ENCODE data around the gene DIS3L. TPM values are rescaled to one million over a fixed set of nuclear protein-coding genes. Genes with fewer than 3 reads are reported as not detected.
A peak's percentile ranks its signal among the peaks of the same experiment; 100 is the strongest.
"Not testable (repeated sequence)": the region's sequence is repeated elsewhere in the genome, so short reads cannot be mapped to it uniquely, and the experiment has no call there.

DIS3L gene
- total RNA-seq: 10 to 100 TPM; 12.1 to 27.6 (median 18.5) TPM

DNA sequence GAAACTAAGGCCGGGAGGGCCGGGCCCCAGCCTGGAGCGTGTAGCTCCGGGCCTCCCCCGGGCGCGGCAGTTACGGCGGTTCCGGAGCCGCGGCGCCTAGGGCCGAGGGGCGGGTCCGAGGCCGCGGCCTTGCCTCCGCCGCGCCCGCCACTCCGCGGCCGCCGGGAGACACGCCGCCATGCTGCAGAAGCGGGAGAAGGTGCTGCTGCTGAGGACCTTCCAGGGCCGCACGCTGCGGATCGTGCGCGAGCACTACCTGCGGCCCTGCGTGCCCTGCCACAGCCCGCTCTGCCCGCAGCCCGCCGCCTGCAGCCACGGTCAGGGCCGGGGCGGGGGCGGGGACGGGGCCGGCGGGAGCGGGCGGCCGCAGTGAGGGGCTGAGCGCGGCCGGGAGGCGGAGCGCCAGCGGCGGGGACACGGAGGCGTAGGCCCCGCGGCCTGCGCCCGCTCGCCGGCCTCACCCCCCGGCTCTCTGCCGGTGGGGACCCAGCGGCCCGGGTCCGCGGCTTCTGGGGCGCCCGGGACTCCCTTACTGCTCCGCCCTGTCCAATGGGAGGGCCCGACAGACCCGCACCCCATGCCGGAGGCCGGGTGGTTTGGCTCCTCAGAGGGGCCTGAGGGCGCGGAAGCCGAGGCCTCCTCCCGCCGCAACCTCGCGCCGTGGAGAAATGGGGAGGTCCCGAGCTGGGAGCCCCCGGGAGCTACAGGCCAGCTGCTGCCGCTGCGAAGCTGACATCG, at the start of gene DIS3L:
Gene DIS3L (plus strand): TSS at position 150 of the 738 bp plus-strand sequence. CDS start 29 bp downstream, at position 179.
- 2% methylated on average over 11 of the region's 92 CpGs; no CpG with 5 or more reads in 9 of the 10 experiments for WGBS, 10 experiments
- ATAC-seq (replicated peaks in 6 of 8): peak; percentile 82 to 87 (median 86)
- Histone ChIP-seq H3K4me3 (peak within 1 kb of the TSS; percentile 39 to 58 (median 48)), H3K27ac (peak within 1 kb of the TSS; percentile 88 to 93), H3K4me1 (replicated peaks in 1 of 2) (peaks cover 30 to 32% of the 10 kb centered on the region in 2 donors)
- in situ Hi-C loops (cut with MboI; ENCODE audit: low pct_unique_long_range_greater_than_20kb in 2 of 9, low sequenced_read_pairs in 9 of 9, unreplicated experiment in 9 of 9): loop anchor here in 2 of 9 experiments (25.0 kb wide), 1 partner anchor 381 kb away; no protein-coding TSS in a partner anchor

DNA sequence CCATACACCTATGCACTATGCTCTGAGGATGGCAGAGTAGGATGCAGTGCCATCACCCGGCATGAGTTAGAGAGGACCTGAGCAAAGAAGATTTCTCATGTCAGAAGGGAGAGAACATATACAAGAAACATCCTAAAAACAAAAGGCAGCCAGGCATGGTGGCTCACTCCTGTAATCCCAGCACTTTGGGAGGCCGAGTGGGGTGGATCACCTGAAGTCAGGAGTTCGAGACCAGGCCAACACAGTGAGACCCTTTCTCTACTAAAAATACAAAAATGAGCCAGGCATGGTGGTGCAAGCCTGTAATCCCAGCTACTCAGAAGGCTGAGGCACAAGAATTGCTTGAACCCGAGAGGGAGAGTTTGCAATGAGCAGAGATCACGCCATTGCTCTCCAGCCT, 47.5 kb upstream of the DIS3L start:
- ATAC-seq (replicated peaks in 6 of 8); in situ Hi-C loops (cut with MboI; ENCODE audit: low pct_unique_long_range_greater_than_20kb in 2 of 9, low sequenced_read_pairs in 9 of 9, unreplicated experiment in 9 of 9); H3K27ac ChIP-seq; H3K4me1 ChIP-seq (replicated peaks in 1 of 2); H3K4me3 ChIP-seq: not testable (repeated sequence)
- WGBS, 10 experiments: 14 to 96% (median 39%) methylated on average over 1 to 5 of the region's 5 CpGs; no CpG with 5 or more reads in 3 of the 10 experiments

DNA sequence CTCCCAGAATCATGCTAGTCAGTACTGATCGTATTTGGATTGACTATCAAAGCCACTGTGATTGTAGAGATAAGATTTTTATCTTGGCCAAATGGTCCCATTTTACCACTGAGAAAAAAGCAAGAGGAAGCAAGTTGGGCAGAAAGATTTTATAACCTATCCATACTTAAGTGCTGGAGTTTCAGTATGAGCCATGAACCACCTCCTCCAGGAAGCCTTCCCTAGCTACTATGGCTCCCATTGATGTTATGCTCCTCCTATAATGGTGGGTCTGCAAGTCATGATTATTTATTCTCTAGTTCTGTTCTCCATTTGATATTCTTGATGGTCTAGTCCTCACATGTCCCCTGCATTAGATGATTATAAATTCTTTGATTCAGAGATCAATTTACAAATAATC, 46.4 kb upstream of the DIS3L start:
- WGBS, 10 experiments: 33 to 100% (median 83%) methylated on average over 1 of the region's 1 CpG; no CpG with 5 or more reads in 5 of the 10 experiments
- Histone ChIP-seq H3K4me1 (replicated peaks in 1 of 2) (peaks cover 5 to 7% of the 10 kb centered on the region in 2 donors), H3K27ac (no peak overlapping the region), H3K4me3 (no peak overlapping the region)
- in situ Hi-C loops (cut with MboI; ENCODE audit: low pct_unique_long_range_greater_than_20kb in 2 of 9, low sequenced_read_pairs in 9 of 9, unreplicated experiment in 9 of 9): no loop called here
- no peak for ATAC-seq (replicated peaks in 6 of 8)

DNA sequence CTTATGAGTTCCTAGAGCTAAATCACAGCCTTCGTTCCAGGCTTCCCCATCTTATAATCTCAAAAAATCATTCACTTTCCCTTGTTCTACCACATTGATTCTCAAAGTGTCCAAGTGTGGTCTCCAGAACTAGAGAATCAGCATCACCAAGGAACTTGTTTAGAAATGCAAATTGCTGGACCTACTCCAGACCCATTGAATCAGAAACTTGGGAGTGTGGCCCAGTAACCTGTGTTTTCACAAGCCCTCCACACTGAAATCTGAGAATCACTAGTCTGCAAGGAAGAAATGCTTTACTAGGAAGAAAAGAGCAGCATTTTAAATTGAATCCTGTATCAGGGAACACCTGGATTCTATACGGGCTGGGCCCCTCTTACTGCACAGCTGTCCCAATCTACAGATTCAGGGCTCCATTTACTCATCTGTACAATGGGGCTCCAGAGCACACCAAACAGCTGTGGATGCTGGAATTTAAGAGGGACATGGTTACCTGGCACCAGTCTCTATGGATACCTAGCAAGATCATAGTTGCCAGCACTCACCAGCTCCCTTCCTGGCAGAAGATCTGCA, 43.7 kb upstream of the DIS3L start:
- in situ Hi-C loops (cut with MboI; ENCODE audit: low pct_unique_long_range_greater_than_20kb in 2 of 9, low sequenced_read_pairs in 9 of 9, unreplicated experiment in 9 of 9): no loop called here
- ATAC-seq (replicated peaks in 6 of 8): peak in 1 of 8 experiments; percentile 12
- H3K4me1 ChIP-seq (replicated peaks in 1 of 2): peaks cover 7 to 8% of the 10 kb centered on the region in 2 donors
- no peak overlapping the region for H3K4me3 ChIP-seq
- H3K27ac ChIP-seq: no peak overlapping the region
- WGBS, 10 experiments: 8 to 100% (median 67%) methylated on average over 1 to 2 of the region's 2 CpGs; no CpG with 5 or more reads in 1 of the 10 experiments

DNA sequence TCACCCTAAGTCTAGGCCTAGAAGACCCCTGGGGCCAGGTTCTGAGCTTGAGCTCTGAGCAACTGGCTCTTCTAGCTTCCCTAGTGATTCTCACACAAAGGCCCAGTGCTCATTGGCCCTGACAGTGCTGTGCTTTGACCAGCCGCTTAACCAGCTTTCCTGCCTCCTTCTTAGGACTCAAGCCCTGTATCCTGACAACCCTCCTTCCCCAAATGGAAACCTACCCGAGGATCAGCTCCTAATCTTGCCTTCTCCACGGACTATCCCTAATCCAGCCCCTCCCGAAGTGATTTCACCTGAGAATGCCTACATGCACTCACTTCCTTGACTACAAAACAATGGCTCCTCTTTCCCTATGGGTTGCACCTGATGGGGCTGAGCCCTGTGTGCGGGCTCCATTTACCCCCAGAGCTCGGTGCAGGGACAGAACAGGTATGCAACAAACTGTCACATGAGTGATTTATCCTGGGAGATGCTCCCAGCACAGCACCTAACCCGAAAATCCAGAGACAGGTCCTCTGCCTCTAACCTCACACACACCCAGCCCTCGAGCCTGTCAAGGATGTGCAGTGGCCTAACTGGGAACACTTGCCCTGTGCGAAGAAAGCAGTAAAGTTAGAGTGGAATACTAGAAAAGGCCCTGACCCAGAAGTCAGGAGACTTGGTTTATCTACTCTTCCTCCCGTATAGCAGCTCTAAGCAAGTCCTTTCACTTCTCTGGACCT, 42.1 kb upstream of the DIS3L start:
- ATAC-seq (replicated peaks in 6 of 8): no peak
- in situ Hi-C loops (cut with MboI; ENCODE audit: low pct_unique_long_range_greater_than_20kb in 2 of 9, low sequenced_read_pairs in 9 of 9, unreplicated experiment in 9 of 9): no loop called here
- 17 to 80% (median 56%) methylated on average over 1 to 7 of the region's 10 CpGs; no CpG with 5 or more reads in 2 of the 10 experiments for WGBS, 10 experiments

DNA sequence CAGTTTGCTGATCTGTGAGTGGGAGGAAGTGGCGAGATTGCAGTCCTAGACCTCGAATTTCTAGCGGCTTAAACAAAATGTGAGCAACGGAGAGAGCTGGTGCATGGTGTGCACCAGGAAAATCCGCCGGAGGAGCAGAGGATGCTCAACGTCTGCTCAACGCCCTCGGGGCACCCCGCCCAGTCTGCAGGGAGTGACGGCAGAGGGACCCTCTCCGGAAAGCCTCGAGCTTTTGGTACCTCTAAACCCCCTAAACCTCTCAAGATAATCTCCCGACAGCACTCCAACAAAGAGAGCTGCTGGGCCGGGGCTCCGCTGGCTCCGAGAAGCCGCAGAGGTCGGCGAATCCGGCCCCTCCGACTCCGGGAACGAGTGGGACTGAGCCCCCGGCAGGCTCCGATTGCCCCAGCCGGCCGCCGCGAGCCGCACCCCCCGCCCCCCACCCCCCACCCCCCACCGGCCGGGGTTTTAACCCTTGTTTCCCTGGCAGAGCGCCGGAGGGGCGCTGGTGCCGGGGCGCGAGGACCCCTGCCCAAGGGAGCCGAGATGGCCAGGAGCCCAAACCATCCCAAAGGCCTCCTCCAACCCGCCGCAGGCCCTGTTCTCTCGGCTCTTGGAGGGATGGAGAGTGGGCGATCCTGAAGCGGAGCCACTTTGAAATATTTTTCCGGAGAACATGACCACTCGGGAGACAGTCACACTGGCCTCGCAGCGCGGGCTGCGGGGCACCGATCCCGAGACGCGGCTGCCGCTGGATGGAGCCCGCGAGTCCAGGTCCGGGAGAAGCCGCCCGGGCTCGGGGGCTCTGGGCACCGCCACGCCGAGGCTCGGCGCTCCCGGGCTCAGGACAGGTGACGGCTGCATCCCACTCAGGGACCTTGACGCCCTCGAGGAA, 41.3 kb upstream of the DIS3L start:
- peak; percentile 75 to 86 (median 82) for ATAC-seq (replicated peaks in 6 of 8)
- Histone ChIP-seq H3K27ac (no peak overlapping the region), H3K4me1 (replicated peaks in 1 of 2) (peaks cover 7 to 8% of the 10 kb centered on the region in 2 donors), H3K4me3 (peak overlapping the region; percentile 41 to 64 (median 45))
- in situ Hi-C loops (cut with MboI; ENCODE audit: low pct_unique_long_range_greater_than_20kb in 2 of 9, low sequenced_read_pairs in 9 of 9, unreplicated experiment in 9 of 9): no loop called here
- WGBS, 10 experiments: 0 to 36% (median 20%) methylated on average over 1 to 16 of the region's 72 CpGs; no CpG with 5 or more reads in 3 of the 10 experiments

More for the DNA sequence above, 42.1 kb upstream of the DIS3L start:
- Histone ChIP-seq H3K4me1 (replicated peaks in 1 of 2) (peaks cover 7 to 8% of the 10 kb centered on the region in 2 donors), H3K27ac (no peak overlapping the region), H3K4me3 (peak overlapping the region in 4 of 5 donors; percentile 43 to 64 (median 46))

DNA sequence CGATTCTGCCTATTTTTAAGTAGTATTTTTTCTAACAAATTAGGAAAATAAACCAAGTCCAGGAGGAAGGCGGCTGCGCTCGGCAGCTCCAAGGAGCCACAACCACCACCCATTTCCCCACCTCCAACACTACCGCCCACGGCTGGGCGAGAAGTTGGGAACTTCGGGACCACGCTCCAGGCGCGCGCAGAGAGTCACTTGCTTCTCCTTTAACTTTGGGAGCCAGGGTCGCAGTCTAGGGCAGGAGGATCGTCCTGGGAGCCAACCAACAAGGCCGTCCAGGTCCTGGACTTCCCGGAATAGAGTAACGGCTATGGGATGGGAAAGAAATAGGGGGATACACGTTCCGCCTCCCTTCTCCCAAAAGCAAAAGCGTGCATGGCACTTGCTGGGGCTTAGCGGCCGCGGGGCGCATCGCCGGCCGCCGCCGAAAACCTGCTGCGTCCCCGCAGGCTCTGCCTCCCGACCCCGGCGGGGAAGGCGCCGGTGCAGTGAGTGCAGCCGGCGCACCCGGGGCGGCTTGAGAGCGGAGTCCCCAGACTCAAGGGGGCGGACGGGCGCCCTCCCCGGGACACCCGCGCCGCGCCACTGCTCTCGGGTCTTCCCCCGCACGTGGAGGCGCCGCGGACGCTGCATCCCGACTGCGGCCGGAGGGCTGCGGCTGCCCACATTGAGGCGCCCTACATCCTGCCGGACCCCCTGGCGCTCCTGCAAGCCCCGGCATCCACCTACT, 40.5 kb upstream of the DIS3L start:
- Histone ChIP-seq H3K4me3 (peak overlapping the region; percentile 41 to 64 (median 45)), H3K4me1 (replicated peaks in 1 of 2) (peaks cover 7 to 8% of the 10 kb centered on the region in 2 donors), H3K27ac (no peak overlapping the region)
- 0 to 3% (median 0%) methylated on average over 1 to 25 of the region's 64 CpGs; no CpG with 5 or more reads in 2 of the 10 experiments for WGBS, 10 experiments
- in situ Hi-C loops (cut with MboI; ENCODE audit: low pct_unique_long_range_greater_than_20kb in 2 of 9, low sequenced_read_pairs in 9 of 9, unreplicated experiment in 9 of 9): no loop called here
- peak; percentile 20 to 53 (median 40) for ATAC-seq (replicated peaks in 6 of 8)

DNA sequence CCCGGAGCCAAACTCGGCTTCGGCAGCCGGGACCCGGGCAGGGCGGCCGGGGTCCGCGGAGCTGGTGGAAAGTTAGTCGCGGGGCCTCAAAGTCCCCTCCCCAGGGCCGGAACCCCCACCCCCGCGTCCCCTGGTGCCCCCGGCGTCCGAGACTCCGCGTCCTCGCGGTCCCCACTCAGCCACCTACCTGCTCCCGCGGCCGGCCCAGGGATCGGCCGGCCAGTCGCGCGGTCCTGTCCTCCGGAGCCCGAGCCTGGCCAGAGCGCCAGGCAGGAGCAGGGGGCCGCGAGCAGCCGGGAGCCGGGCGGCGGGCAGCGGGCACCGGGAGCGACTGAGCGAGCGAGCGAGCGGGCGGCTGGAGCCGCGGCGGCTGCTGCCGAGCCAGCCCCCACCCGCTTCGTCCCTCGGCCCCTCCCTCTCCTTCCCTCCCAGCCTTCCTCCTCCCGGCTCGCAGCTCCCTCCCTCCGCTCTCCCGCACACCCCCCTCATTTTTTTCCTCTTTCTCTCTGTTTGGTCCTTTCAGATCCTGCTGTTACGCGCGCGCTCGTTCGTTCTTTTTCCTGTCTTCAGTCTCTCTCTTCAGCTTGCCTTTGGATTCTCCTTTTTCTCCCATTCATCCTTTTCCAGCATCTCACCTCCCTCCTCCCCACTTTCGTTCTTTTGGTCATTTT, 39.8 kb upstream of the DIS3L start, which contains the start of gene MEGF11:
Gene MEGF11 (minus strand): TSS at position 333 of the 671 bp plus-strand sequence. CDS start 125,347 bp downstream, outside the sequence.
- peak within 1 kb of the TSS; percentile 41 to 64 (median 45) for H3K4me3 ChIP-seq
- H3K27ac ChIP-seq: no peak within 1 kb of the TSS
- in situ Hi-C loops (cut with MboI; ENCODE audit: low pct_unique_long_range_greater_than_20kb in 2 of 9, low sequenced_read_pairs in 9 of 9, unreplicated experiment in 9 of 9): no loop called here
- peaks cover 7 to 8% of the 10 kb centered on the region in 2 donors for H3K4me1 ChIP-seq (replicated peaks in 1 of 2)
- 0 to 3% (median 0%) methylated on average over 2 to 11 of the region's 64 CpGs; no CpG with 5 or more reads in 1 of the 10 experiments for WGBS, 10 experiments
- peak; percentile 29 to 64 (median 58) for ATAC-seq (replicated peaks in 6 of 8)

DNA sequence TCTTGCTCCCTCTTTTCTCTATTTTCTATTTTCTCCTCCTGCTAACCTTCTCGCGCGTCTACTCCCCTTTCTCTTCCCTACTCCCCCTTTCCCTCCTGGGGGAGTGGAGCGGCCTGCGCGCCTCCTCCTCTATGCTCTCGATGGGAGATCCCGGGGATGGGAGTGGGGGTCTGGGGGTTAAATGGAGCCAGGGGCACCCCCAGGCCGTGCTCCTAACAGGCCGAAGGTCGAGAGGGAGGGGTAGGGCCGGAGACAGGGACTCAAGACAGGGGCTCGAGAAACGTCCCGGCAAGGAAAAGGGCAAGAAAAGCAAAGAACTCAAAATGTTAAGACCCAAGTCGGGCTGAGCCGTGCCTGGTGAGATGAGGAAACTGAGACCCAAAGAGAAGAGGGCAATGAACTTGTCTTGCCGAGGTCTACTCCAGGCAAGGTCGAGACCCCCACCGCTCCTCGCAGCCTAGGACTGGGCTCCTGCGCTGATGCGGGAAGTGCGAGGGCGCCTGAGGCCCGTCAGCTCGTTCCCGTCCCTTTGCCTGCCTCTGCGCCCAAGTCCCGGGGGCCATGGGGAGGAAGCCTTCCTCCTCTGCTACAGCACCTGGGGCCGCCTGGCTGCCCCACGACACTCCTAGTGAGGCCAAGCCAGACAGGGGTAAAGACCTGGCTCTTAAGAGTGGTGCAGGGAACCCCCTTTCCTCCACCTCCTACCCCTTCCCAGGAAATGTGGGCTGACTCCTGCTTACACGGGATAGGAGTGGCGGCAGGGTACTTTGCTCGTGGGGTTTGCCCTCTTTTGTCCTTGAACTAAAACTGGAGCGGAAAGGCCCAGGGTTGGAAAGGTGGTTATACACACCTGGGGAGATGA, 39.0 kb upstream of the DIS3L start:
- Histone ChIP-seq H3K4me1 (replicated peaks in 1 of 2) (peaks cover 7 to 8% of the 10 kb centered on the region in 2 donors), H3K27ac (no peak overlapping the region), H3K4me3 (peak overlapping the region; percentile 41 to 64 (median 45))
- WGBS, 10 experiments: 0 to 34% (median 11%) methylated on average over 3 to 15 of the region's 36 CpGs; no CpG with 5 or more reads in 2 of the 10 experiments
- in situ Hi-C loops (cut with MboI; ENCODE audit: low pct_unique_long_range_greater_than_20kb in 2 of 9, low sequenced_read_pairs in 9 of 9, unreplicated experiment in 9 of 9): no loop called here
- no peak for ATAC-seq (replicated peaks in 6 of 8)

DNA sequence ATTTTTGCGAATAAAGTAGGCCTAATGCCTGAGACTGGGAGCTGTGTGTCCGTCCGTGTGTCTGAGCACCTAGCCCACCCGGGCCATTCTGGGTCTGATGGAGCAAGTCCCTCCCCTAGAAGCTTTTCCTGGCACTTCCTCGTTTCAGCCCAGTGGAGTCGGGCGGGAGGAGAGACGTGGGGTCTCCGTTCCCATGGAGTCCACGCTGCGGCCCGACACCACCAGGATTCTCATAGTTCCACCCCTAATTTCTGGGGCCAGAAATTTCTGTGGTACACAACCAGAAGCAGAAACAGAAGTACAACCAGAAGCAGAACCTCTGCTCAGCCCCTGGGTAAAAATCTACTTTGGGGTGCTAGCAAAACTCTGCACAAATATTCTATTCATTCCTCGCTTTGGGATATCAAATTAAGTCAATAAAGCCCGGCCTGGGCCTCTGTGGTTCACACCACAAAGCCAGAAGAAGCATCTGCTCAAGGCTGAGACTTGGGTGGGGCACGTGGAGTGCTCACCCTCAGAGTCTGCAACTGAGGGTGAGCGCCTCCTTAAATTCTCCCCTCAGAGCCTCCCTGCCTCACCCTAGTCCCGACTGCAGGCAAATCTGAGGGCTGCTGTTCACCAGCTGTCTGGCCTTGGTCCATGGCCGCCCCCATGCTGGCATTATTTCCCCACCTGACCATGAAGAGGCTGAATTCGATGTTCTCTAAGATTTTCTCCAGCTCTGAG, 38.3 kb upstream of the DIS3L start:
- in situ Hi-C loops (cut with MboI; ENCODE audit: low pct_unique_long_range_greater_than_20kb in 2 of 9, low sequenced_read_pairs in 9 of 9, unreplicated experiment in 9 of 9): no loop called here
- 0 to 66% (median 37%) methylated on average over 1 to 8 of the region's 19 CpGs; no CpG with 5 or more reads in 1 of the 10 experiments for WGBS, 10 experiments
- Histone ChIP-seq H3K4me3 (no peak overlapping the region), H3K4me1 (replicated peaks in 1 of 2) (peaks cover 2 to 3% of the 10 kb centered on the region in 2 donors), H3K27ac (no peak overlapping the region)
- no peak for ATAC-seq (replicated peaks in 6 of 8)

All from motor neuron (in vitro differentiated cells).